Skeletal muscle cell (primary cell): ENCODE measurements around the gene ATP5F1E.

ENCODE experiments used
- DNase-seq: peaks from one replicate; pipeline ENCODE4 v3.0.0-alpha.2; 2010; ENCODE audit warnings: low read depth
- H3K4me3 ChIP-seq: 2 replicates; pipeline ENCODE4 v1.5.1; 2011; ENCODE audit warnings: low read depth, mild to moderate bottlenecking, control low read depth, low read length, moderate library complexity

The ATP5F1E gene

GRCh38 chr20:58980711-58981627, 51.2 kb downstream of the ATP5F1E start, which contains the start of gene NELFCD:
Gene NELFCD, plus strand, starts transcription at chr20:58981256. Its CDS starts 54 bp downstream, at chr20:58981310.
- peak; percentile 21 for DNase-seq
- peak within 1 kb of the TSS; percentile 78 for H3K4me3 ChIP-seq

GRCh38 chr20:58978351-58979190, 53.6 kb downstream of the ATP5F1E start:
- no peak for DNase-seq

GRCh38 chr20:58976061-58976730, 55.9 kb downstream of the ATP5F1E start:
- no peak overlapping the region for H3K4me3 ChIP-seq
- no peak for DNase-seq

More at GRCh38 chr20:58978351-58979190, 53.6 kb downstream of the ATP5F1E start:
- H3K4me3 ChIP-seq = no peak overlapping the region
